Panc1 (cell line): ENCODE results near the gene GPR27.

Source experiments
- POLR2AphosphoS5 ChIP-seq: IDR thresholded peaks from 2 replicates; pipeline ENCODE4 v1.6.1; 2012; ENCODE audit warnings: mild to moderate bottlenecking, low read depth, low read length, moderate library complexity
- SIN3A ChIP-seq: IDR thresholded peaks from 2 replicates; pipeline ENCODE4 v1.6.1; 2012; ENCODE audit warnings: low read depth, mild to moderate bottlenecking, low read length, moderate library complexity, borderline replicate concordance; ENCODE audit not compliant: insufficient read depth
- TF ChIP-seq, protein P1 (sequence below): fragments of 450-650 bp; IDR thresholded peaks from 2 replicates; pipeline ENCODE4 v1.5.1; 2017; ENCODE audit warnings: mild to moderate bottlenecking
- TF ChIP-seq, protein P2 (sequence below), 2 experiments: IDR thresholded peaks; 2 replicates each; pipeline ENCODE4 v1.6.1; 2011 to 2012; ENCODE audit warnings: low read depth in 2 of 2, control low read depth in 1 of 2, low read length in 1 of 2, mild to moderate bottlenecking in 1 of 2, moderate library complexity in 1 of 2; ENCODE audit not compliant: insufficient read depth in 1 of 2

DNA sequence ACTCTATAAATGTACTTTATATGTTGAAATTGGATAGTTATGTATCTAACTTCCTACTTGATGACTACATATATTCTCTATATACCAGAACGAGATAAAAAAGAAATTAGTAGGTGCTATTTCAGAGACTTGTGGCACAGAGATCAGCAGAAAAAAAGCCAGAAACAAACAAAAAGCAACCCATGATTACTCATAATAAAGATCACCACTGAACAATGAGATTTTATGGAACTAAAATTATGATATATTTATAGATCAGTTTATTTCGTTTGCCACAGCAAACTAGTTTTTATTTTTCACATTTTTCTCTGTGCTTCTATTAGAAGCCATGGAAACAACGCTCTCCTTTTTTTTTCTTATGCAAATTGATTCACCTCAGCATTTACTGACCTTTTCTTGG lies 46.4 kb downstream of the GPR27 start:
- TF ChIP-seq, protein P1, sequence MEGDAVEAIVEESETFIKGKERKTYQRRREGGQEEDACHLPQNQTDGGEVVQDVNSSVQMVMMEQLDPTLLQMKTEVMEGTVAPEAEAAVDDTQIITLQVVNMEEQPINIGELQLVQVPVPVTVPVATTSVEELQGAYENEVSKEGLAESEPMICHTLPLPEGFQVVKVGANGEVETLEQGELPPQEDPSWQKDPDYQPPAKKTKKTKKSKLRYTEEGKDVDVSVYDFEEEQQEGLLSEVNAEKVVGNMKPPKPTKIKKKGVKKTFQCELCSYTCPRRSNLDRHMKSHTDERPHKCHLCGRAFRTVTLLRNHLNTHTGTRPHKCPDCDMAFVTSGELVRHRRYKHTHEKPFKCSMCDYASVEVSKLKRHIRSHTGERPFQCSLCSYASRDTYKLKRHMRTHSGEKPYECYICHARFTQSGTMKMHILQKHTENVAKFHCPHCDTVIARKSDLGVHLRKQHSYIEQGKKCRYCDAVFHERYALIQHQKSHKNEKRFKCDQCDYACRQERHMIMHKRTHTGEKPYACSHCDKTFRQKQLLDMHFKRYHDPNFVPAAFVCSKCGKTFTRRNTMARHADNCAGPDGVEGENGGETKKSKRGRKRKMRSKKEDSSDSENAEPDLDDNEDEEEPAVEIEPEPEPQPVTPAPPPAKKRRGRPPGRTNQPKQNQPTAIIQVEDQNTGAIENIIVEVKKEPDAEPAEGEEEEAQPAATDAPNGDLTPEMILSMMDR, result no peak
- TF ChIP-seq SIN3A (no peak), POLR2AphosphoS5 (no peak)
- TF ChIP-seq, protein P2, sequence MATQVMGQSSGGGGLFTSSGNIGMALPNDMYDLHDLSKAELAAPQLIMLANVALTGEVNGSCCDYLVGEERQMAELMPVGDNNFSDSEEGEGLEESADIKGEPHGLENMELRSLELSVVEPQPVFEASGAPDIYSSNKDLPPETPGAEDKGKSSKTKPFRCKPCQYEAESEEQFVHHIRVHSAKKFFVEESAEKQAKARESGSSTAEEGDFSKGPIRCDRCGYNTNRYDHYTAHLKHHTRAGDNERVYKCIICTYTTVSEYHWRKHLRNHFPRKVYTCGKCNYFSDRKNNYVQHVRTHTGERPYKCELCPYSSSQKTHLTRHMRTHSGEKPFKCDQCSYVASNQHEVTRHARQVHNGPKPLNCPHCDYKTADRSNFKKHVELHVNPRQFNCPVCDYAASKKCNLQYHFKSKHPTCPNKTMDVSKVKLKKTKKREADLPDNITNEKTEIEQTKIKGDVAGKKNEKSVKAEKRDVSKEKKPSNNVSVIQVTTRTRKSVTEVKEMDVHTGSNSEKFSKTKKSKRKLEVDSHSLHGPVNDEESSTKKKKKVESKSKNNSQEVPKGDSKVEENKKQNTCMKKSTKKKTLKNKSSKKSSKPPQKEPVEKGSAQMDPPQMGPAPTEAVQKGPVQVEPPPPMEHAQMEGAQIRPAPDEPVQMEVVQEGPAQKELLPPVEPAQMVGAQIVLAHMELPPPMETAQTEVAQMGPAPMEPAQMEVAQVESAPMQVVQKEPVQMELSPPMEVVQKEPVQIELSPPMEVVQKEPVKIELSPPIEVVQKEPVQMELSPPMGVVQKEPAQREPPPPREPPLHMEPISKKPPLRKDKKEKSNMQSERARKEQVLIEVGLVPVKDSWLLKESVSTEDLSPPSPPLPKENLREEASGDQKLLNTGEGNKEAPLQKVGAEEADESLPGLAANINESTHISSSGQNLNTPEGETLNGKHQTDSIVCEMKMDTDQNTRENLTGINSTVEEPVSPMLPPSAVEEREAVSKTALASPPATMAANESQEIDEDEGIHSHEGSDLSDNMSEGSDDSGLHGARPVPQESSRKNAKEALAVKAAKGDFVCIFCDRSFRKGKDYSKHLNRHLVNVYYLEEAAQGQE (IDR thresholded peaks at IDR 0.05; ENCODE audit: insufficient read depth in 1 of 2, low read depth in 2 of 2, low read length in 1 of 2), result no peak
